A549 (cell line): ENCODE measurements around the gene HOXB7. TPM values are rescaled to one million over a fixed set of nuclear protein-coding genes. Genes with fewer than 3 reads are reported as not detected.

ENCODE experiments used
- ATAC-seq, 2 experiments: fragments of 200-7000 bp in 1 of 2; fragments of >200 bp in 1 of 2; cut with Nextera tagmentation in 1 of 2; cut with Tn5 transposase in 1 of 2; 3 replicates each; pipeline versions ENCODE4 v1.8.0 to v1.9.1; 2018 to 2020; ENCODE audit warnings: mild to moderate bottlenecking in 1 of 2, moderate library complexity in 1 of 2
- CTCF ChIA-PET: fragments of 300-600 bp; sonication (Branson Sonifier 250); formaldehyde crosslinking; extraction: SDS; loops from one replicate; lab custom pipeline; 2021; ENCODE audit warnings: antibody characterized with exemption, inconsistent platforms; lab: Yijun Ruan, JAX
- POLR2A ChIA-PET: fragments of 350-600 bp; formaldehyde crosslinking; extraction: SDS; loops from one replicate; lab custom pipeline; 2021; ENCODE audit warnings: antibody characterized with exemption, inconsistent platforms; lab: Yijun Ruan, JAX
- DNase-seq, 2 experiments: peaks; one replicate each; pipeline versions ENCODE4 v3.0.0 to v3.0.0-alpha.2; 2011 to 2016; ENCODE audit warnings: low read depth in 1 of 2, low spot score in 1 of 2
- FAIRE-seq: peaks from 2 replicates; lab custom pipeline; 2011; peaks lifted over from hg19 to GRCh38; lab: Jason Lieb, UNC
- H3K27ac ChIP-seq, 2 experiments: fragments of >200 bp; sonication (Bioruptor Twin); formaldehyde crosslinking; 3 replicates each; pipeline ENCODE4 v1.5.1; 2016 to 2017
- H3K4me1 ChIP-seq: fragments of >200 bp; sonication (Bioruptor Twin); formaldehyde crosslinking; 3 replicates; pipeline ENCODE4 v1.6.1; 2016
- H3K4me2 ChIP-seq: fragments of >200 bp; sonication (Bioruptor Twin); formaldehyde crosslinking; 3 replicates; pipeline ENCODE4 v1.6.1; 2016
- H3K4me3 ChIP-seq: fragments of >200 bp; sonication (Bioruptor Twin); formaldehyde crosslinking; 3 replicates; pipeline ENCODE4 v1.5.1; 2016
- H3K9me3 ChIP-seq: fragments of >200 bp; sonication (Bioruptor Twin); formaldehyde crosslinking; 3 replicates; pipeline ENCODE4 v1.6.1; 2016
- BHLHE40 ChIP-seq: IDR thresholded peaks from 2 replicates; pipeline ENCODE4 v1.6.1; 2012; ENCODE audit warnings: low read depth, low read length, inconsistent platforms
- CEBPB ChIP-seq, 2 experiments: fragments of >200 bp in 1 of 2; sonication (Bioruptor Twin) in 1 of 2; formaldehyde crosslinking in 1 of 2; IDR thresholded peaks; 2 replicates each; pipeline ENCODE4 v1.6.1; 2012 to 2016
- CHD4 ChIP-seq: fragments of 200-600 bp; sonication (generic); IDR thresholded peaks from 2 replicates; pipeline ENCODE4 v1.6.1; 2016; ENCODE audit warnings: antibody characterized with exemption, mild to moderate bottlenecking, borderline replicate concordance
- FOSL2 ChIP-seq, 2 experiments: fragments of 450-650 bp in 1 of 2; fragments of >200 bp in 1 of 2; sonication (Bioruptor Twin) in 1 of 2; formaldehyde crosslinking; IDR thresholded peaks; 2 replicates each; pipeline versions ENCODE4 v1.5.0 to v1.6.1; 2016 to 2020; ENCODE audit warnings: mild to moderate bottlenecking in 1 of 2, moderate library complexity in 1 of 2
- JUNB ChIP-seq: fragments of >200 bp; sonication (Bioruptor Twin); formaldehyde crosslinking; IDR thresholded peaks from 2 replicates; pipeline ENCODE4 v1.6.1; 2016
- KDM1A ChIP-seq: fragments of 200-600 bp; sonication (generic); IDR thresholded peaks from 2 replicates; pipeline ENCODE4 v1.6.1; 2016; ENCODE audit warnings: low read depth, mild to moderate bottlenecking
- MAFK ChIP-seq: fragments of 450-650 bp; IDR thresholded peaks from 2 replicates; pipeline ENCODE4 v1.6.1; 2014; ENCODE audit not compliant: partially characterized antibody
- MAX ChIP-seq: IDR thresholded peaks from 2 replicates; pipeline ENCODE4 v1.6.1; 2012
- NFE2L2 ChIP-seq: fragments of 150-350 bp; conservative IDR thresholded peaks from 2 replicates; pipeline ENCODE4 v1.6.1; 2014; ENCODE audit warnings: low read length
- NPAS2 ChIP-seq: fragments of 250-450 bp; sonication (Bioruptor Pico); IDR thresholded peaks from 2 replicates; pipeline ENCODE4 v1.8.0; 2022; ENCODE audit warnings: mild to moderate bottlenecking, moderate library complexity, borderline replicate concordance
- POLR2AphosphoS2 ChIP-seq: conservative IDR thresholded peaks from 2 replicates; pipeline ENCODE4 v1.6.1; 2012; ENCODE audit warnings: low read length, improper control_type of control experiment, inconsistent platforms
- REST ChIP-seq: fragments of 200-600 bp; sonication (generic); IDR thresholded peaks from 2 replicates; pipeline ENCODE4 v1.6.1; 2016; ENCODE audit warnings: antibody characterized with exemption, mild to moderate bottlenecking, moderate library complexity
- RNF2 ChIP-seq: fragments of 200-600 bp; sonication (generic); IDR thresholded peaks from 2 replicates; pipeline ENCODE4 v1.6.1; 2016; ENCODE audit warnings: low read depth, mild to moderate bottlenecking, antibody characterized with exemption, moderate library complexity, borderline replicate concordance
- TFCP2L1 ChIP-seq: fragments of 250-450 bp; sonication (Bioruptor Pico); IDR thresholded peaks from 2 replicates; pipeline ENCODE4 v1.5.0; 2021; ENCODE audit warnings: mild to moderate bottlenecking
- ZC3H11A ChIP-seq: fragments of 450-650 bp; IDR thresholded peaks from 2 replicates; pipeline ENCODE4 v1.6.1; 2014; ENCODE audit warnings: antibody characterized with exemption, mild to moderate bottlenecking
- ZFP36 ChIP-seq: fragments of 450-650 bp; IDR thresholded peaks from 2 replicates; pipeline ENCODE4 v1.6.1; 2014; ENCODE audit warnings: borderline replicate concordance; ENCODE audit not compliant: partially characterized antibody
- ZNF302 ChIP-seq: fragments of 250-450 bp; sonication (Bioruptor Pico); IDR thresholded peaks from 2 replicates; pipeline ENCODE4 v1.9.0; 2021; ENCODE audit warnings: inconsistent platforms, mild to moderate bottlenecking, moderate library complexity
- WGBS: methylation state at CpG from one replicate; pipeline ENCODE4 v1.1.6; 2017; ENCODE audit errors: missing lambda C conversion rate; 5-methylcytosine and 5-hydroxymethylcytosine counted together
- polyA plus RNA-seq, 4 experiments: library from polyadenylated mRNA; depleted of rRNA in 3 of 4; stranded (reverse); fragments of >200 nt; fragmentation: RNase III in 1 of 4; extraction: RNeasy Plus Mini Kit Qiagen cat#74134 plus additional on column Dnase treatment in 1 of 4; gene quantifications; 2 replicates in 3 of 4; 3 replicates in 1 of 4; pipeline ENCODE4 v1.2.3, GENCODE V29; 2011 to 2017

The HOXB7 gene
- polyA plus RNA-seq, 2 of the 4 experiments (the other 2 are of a cell fraction) = 22.3 to 32.3 TPM

- no peak for TF ChIP-seq ZNF302 (CRISPR knock-in tag)
- no peak for TF ChIP-seq ZC3H11A
- no peak for TF ChIP-seq RNF2
- TF ChIP-seq ZFP36 = no peak
- no peak for TF ChIP-seq BHLHE40
- TF ChIP-seq, all 56 proteins: peak for 0
Observed at GRCh38 chr17:48639982-48640857, 29.4 kb upstream of the HOXB7 start (continued).

GRCh38 chr17:48639136-48639535, 28.3 kb upstream of the HOXB7 start:
- no peak for FAIRE-seq
- no peaks in the 10 kb centered on the region for H3K9me3 ChIP-seq
- ChIA-PET CTCF (interaction anchor here (0.7 to 6.9 kb wide), 6 partner anchors 11 to 486 kb away, joined by 3 to 118 read pairs (median 4); partner anchors contain the start of gene HOXB9), POLR2A (interaction anchor here (1.6 kb wide), 1 partner anchor 13 kb away, joined by 3 read pairs; the partner anchor contains the start of gene HOXB9)
- TF ChIP-seq POLR2AphosphoS2 (no peak), RNF2 (no peak)
- peak in 1 of 2 experiments; percentile 45 for DNase-seq
- H3K27ac ChIP-seq = 0 out of 6 replicates have a peak overlapping the region, but pooled peaks of 1 of the 2 experiments have one; percentile 25
- WGBS = 73% methylated on average over 5 of the region's 5 CpGs
- H3K4me1 ChIP-seq = peaks cover 66% of the 10 kb centered on the region
- H3K4me2 ChIP-seq = no peak overlapping the region
- ATAC-seq = no peak
- no peak overlapping the region for H3K4me3 ChIP-seq

GRCh38 chr17:48637323-48638260, 26.8 kb upstream of the HOXB7 start:
- Histone ChIP-seq H3K9me3 (no peaks in the 10 kb centered on the region), H3K4me3 (no peak overlapping the region), H3K4me2 (peak overlapping the region; percentile 74), H3K27ac (peak overlapping the region in 1 of 2 experiments; percentile 74; a peak in 3 of 6 replicates), H3K4me1 (peaks cover 51% of the 10 kb centered on the region)
- peak; percentile 48 to 69; a peak in 2 of 4 replicates for TF ChIP-seq CEBPB (IDR thresholded peaks at IDR 0.05)
- no peak for TF ChIP-seq NPAS2
- TF ChIP-seq REST = no peak
- TF ChIP-seq NFE2L2 = no peak
- peak; percentile 13; the same call in 1 of the 2 replicates for TF ChIP-seq JUNB
- TF ChIP-seq FOSL2 (IDR thresholded peaks at IDR 0.05) = peak; percentile 15; the same call in 1 of the 2 replicates
- TF ChIP-seq FOSL2 (CRISPR knock-in tag; IDR thresholded peaks at IDR 0.05) = peak; percentile 85
- TF ChIP-seq TFCP2L1 = no peak
- TF ChIP-seq CHD4 = no peak
- peak; percentile 93 for TF ChIP-seq MAFK
- no peak for TF ChIP-seq KDM1A
- no peak for TF ChIP-seq MAX
- WGBS = 58% methylated on average over 18 of the region's 18 CpGs
- ChIA-PET POLR2A (interaction anchor here (1.4 to 3.9 kb wide), 2 partner anchors 12 to 25 kb away, joined by 3 to 45 read pairs; partner anchors contain the start of gene HOXB9), CTCF (interaction anchor here (0.6 to 6.9 kb wide), 40 partner anchors 8 to 685 kb away, joined by 3 to 118 read pairs (median 6); partner anchors contain the start of genes HOXB5, HOXB8, HOXB9 and PRAC2)
- ATAC-seq = peak; percentile 54 to 59; a peak in 5 of 6 replicates
- FAIRE-seq = no peak
- peak; percentile 57 to 72 for DNase-seq
